PC-9 (cell line): Measurements from ENCODE around the gene PRKAG2. TPM values are rescaled to one million over a fixed set of nuclear protein-coding genes. Genes with fewer than 3 reads are reported as not detected.

Experiments used
- BruUV-seq: library from RNA; stranded (reverse); fragments of 400-500 nt; replicated peaks from 2 replicates; lab custom pipeline; 2021; lab: Mats Ljungman, UMichigan
- CTCF ChIA-PET: fragments of 300-600 bp; sonication (Branson Sonifier 250); formaldehyde crosslinking; loops from one replicate; lab custom pipeline; 2022; ENCODE audit warnings: antibody characterized with exemption; lab: Charles Lee
- POLR2A ChIA-PET: fragments of 300-600 bp; sonication (Branson Sonifier 250); formaldehyde crosslinking; loops from one replicate; lab custom pipeline; 2022; ENCODE audit warnings: antibody characterized with exemption; ENCODE audit not compliant: unreplicated experiment; lab: Charles Lee
- DNase-seq, 2 experiments: peaks; one replicate each; pipeline versions ENCODE4 v3.0.0 to v3.0.0-alpha.2; 2015 to 2022; ENCODE audit warnings: mixed read lengths in 1 of 2
- H2AFZ ChIP-seq: fragments of 200-600 bp; sonication (generic); 2 replicates; pipeline ENCODE4 v1.8.1; 2017; ENCODE audit warnings: antibody characterized with exemption
- H3F3A ChIP-seq: fragments of 200-600 bp; sonication (generic); 2 replicates; pipeline ENCODE4 v1.8.1; 2017; ENCODE audit warnings: antibody characterized with exemption, mild to moderate bottlenecking, low read depth; ENCODE audit not compliant: insufficient read depth
- H3K27ac ChIP-seq: fragments of 200-600 bp; sonication (generic); 2 replicates; pipeline ENCODE4 v1.6.1; 2016; ENCODE audit warnings: mixed run types
- H3K27me3 ChIP-seq: fragments of 200-600 bp; sonication (generic); 2 replicates; pipeline ENCODE4 v1.6.1; 2016; ENCODE audit warnings: low read depth, mixed run types; ENCODE audit not compliant: insufficient read depth
- H3K36me3 ChIP-seq: fragments of 200-600 bp; sonication (generic); 2 replicates; pipeline ENCODE4 v1.6.1; 2016; ENCODE audit warnings: low read depth, mixed run types
- H3K4me1 ChIP-seq: fragments of 200-600 bp; sonication (generic); replicated peaks from 2 replicates; pipeline ENCODE4 v1.6.1; 2016; ENCODE audit warnings: mixed run types; ENCODE audit not compliant: insufficient read depth
- H3K4me2 ChIP-seq: fragments of 200-600 bp; sonication (generic); 2 replicates; pipeline ENCODE4 v1.6.1; 2017; ENCODE audit warnings: mixed run types
- H3K4me3 ChIP-seq: fragments of 200-600 bp; sonication (generic); 2 replicates; pipeline ENCODE4 v1.6.1; 2016; ENCODE audit warnings: mixed run types
- H3K79me2 ChIP-seq: fragments of 200-600 bp; sonication (generic); 2 replicates; pipeline ENCODE4 v1.6.1; 2017; ENCODE audit warnings: low read depth, mixed run types
- H3K9me2 ChIP-seq: fragments of 200-600 bp; sonication (generic); 2 replicates; pipeline ENCODE4 v1.8.1; 2017; ENCODE audit warnings: mild to moderate bottlenecking; ENCODE audit not compliant: insufficient read depth
- H3K9me3 ChIP-seq: fragments of 200-600 bp; sonication (generic); 2 replicates; pipeline ENCODE4 v1.8.1; 2016; ENCODE audit warnings: low read depth; ENCODE audit not compliant: insufficient read depth
- H4K20me1 ChIP-seq: fragments of 200-600 bp; sonication (generic); 2 replicates; pipeline ENCODE4 v1.8.1; 2017; ENCODE audit not compliant: insufficient read depth
- EZH2 ChIP-seq: fragments of 200-600 bp; sonication (generic); IDR thresholded peaks from 2 replicates; pipeline ENCODE4 v1.8.0; 2017; ENCODE audit warnings: antibody characterized with exemption, low read depth
- intact Hi-C: fragments of 100-400 bp; cut with micrococcal nuclease; formaldehyde crosslinking; loops from one replicate; pipeline ENCODE4 v1.10.0; 2022; ENCODE audit not compliant: unreplicated experiment
- total RNA-seq: library from RNA; stranded (reverse); gene quantifications from 2 replicates; pipeline ENCODE4 v1.2.3, GENCODE V29; 2021
- TF ChIP-seq, protein P1 (sequence below): fragments of 200-600 bp; sonication (generic); conservative IDR thresholded peaks from 2 replicates; pipeline ENCODE4 v1.6.1; 2017; ENCODE audit warnings: mixed run types, antibody characterized with exemption, mild to moderate bottlenecking, moderate library complexity

PRKAG2 gene
- total RNA-seq, 1 experiment from 2014 or later: 37.3 TPM

GRCh38 chr7:151695951-151696541 is 180.9 kb downstream of the PRKAG2 start:
- no peak overlapping the region for H3K4me3 ChIP-seq
- no peaks in the 10 kb centered on the region for H3K9me3 ChIP-seq
- peaks cover 50% of the 10 kb centered on the region for H3F3A ChIP-seq
- no TSS peak for BruUV-seq
- peak overlapping the region; percentile 54 for H3K4me2 ChIP-seq
- no peak overlapping the region for H2AFZ ChIP-seq
- ChIA-PET CTCF (interaction anchor here (0.8 kb wide), 1 partner anchor 65 kb away, joined by 4 read pairs; no protein-coding TSS in a partner anchor), POLR2A (no interaction called here)
- no peaks in the 10 kb centered on the region for H4K20me1 ChIP-seq
- peak in 1 of 2 experiments; percentile 28 for DNase-seq
- H3K27me3 ChIP-seq: no peaks in the 10 kb centered on the region
- H3K9me2 ChIP-seq: no peaks in the 10 kb centered on the region
- H3K36me3 ChIP-seq: no peaks in the 10 kb centered on the region
- H3K27ac ChIP-seq: peak overlapping the region; percentile 54; the same call in 1 of the 2 replicates
- no peak for TF ChIP-seq EZH2
- TF ChIP-seq, protein P1, sequence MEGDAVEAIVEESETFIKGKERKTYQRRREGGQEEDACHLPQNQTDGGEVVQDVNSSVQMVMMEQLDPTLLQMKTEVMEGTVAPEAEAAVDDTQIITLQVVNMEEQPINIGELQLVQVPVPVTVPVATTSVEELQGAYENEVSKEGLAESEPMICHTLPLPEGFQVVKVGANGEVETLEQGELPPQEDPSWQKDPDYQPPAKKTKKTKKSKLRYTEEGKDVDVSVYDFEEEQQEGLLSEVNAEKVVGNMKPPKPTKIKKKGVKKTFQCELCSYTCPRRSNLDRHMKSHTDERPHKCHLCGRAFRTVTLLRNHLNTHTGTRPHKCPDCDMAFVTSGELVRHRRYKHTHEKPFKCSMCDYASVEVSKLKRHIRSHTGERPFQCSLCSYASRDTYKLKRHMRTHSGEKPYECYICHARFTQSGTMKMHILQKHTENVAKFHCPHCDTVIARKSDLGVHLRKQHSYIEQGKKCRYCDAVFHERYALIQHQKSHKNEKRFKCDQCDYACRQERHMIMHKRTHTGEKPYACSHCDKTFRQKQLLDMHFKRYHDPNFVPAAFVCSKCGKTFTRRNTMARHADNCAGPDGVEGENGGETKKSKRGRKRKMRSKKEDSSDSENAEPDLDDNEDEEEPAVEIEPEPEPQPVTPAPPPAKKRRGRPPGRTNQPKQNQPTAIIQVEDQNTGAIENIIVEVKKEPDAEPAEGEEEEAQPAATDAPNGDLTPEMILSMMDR: no peak
- intact Hi-C loops: loop anchor here (1.0 to 2.0 kb wide), 4 partner anchors 9 to 58 kb away; no protein-coding TSS in a partner anchor
- H3K79me2 ChIP-seq: no peaks in the 10 kb centered on the region
- H3K4me1 ChIP-seq: peaks cover 69% of the 10 kb centered on the region

- peak; percentile 76 to 97 for DNase-seq
- Histone ChIP-seq H3K27me3 (no peaks in the 10 kb centered on the region), H3K27ac (peak overlapping the region; percentile 54), H3K4me2 (peak overlapping the region; percentile 54), H3K79me2 (no peaks in the 10 kb centered on the region), H3K9me2 (no peaks in the 10 kb centered on the region), H4K20me1 (no peaks in the 10 kb centered on the region), H3F3A (peaks cover 55% of the 10 kb centered on the region), H3K4me1 (peaks cover 65% of the 10 kb centered on the region), H3K36me3 (no peaks in the 10 kb centered on the region), H3K4me3 (no peak overlapping the region), H2AFZ (no peak overlapping the region), H3K9me3 (no peaks in the 10 kb centered on the region)
- CTCF ChIA-PET: interaction anchor here (0.7 to 0.8 kb wide), 2 partner anchors 64 to 71 kb away, joined by 4 read pairs; no protein-coding TSS in a partner anchor
- intact Hi-C loops: loop anchor here (1.0 to 2.0 kb wide), 4 partner anchors 8 to 59 kb away; no protein-coding TSS in a partner anchor
- POLR2A ChIA-PET: interaction anchor here (0.6 kb wide), 1 partner anchor 48 kb away, joined by 7 read pairs; no protein-coding TSS in a partner anchor
- no TSS peak for BruUV-seq
- TF ChIP-seq, protein P1: no peak
- no peak for TF ChIP-seq EZH2
Measured at GRCh38 chr7:151694828-151695580, 181.9 kb downstream of the PRKAG2 start.

- peak overlapping the region; percentile 54 for H3K27ac ChIP-seq
- H3K4me1 ChIP-seq: peaks cover 65% of the 10 kb centered on the region
- no peaks in the 10 kb centered on the region for H3K79me2 ChIP-seq
- H3K4me2 ChIP-seq: peak overlapping the region; percentile 54
- no TSS peak for BruUV-seq
- no peak overlapping the region for H2AFZ ChIP-seq
- no peak overlapping the region for H3K4me3 ChIP-seq
- POLR2A ChIA-PET: no interaction called here
- intact Hi-C loops: loop anchor here (2.0 kb wide), 1 partner anchor 44 kb away; no protein-coding TSS in a partner anchor
- no peaks in the 10 kb centered on the region for H4K20me1 ChIP-seq
- DNase-seq: no peak
- H3F3A ChIP-seq: peaks cover 51% of the 10 kb centered on the region
- H3K9me2 ChIP-seq: no peaks in the 10 kb centered on the region
- H3K27me3 ChIP-seq: no peaks in the 10 kb centered on the region
- no peaks in the 10 kb centered on the region for H3K36me3 ChIP-seq
- no peaks in the 10 kb centered on the region for H3K9me3 ChIP-seq
- TF ChIP-seq, protein P1: no peak
- no peak for TF ChIP-seq EZH2
- CTCF ChIA-PET: no interaction called here
Measured at GRCh38 chr7:151694441-151694827, 182.5 kb downstream of the PRKAG2 start.
